ENCODE results near the gene NOX3. TPM values are rescaled to one million over a fixed set of nuclear protein-coding genes. Genes with fewer than 3 reads are reported as not detected.

The NOX3 gene
- total RNA-seq, 1 donor from 2014 or later = not detected

- Mint-ChIP-seq H3K9me3 (no peaks in the 10 kb centered on the region), H3K36me3 (ENCODE audit: low read depth) (no peaks in the 10 kb centered on the region), H3K27me3 (ENCODE audit: low read depth) (no peaks in the 10 kb centered on the region), H3K4me1 (ENCODE audit: low read depth) (peaks cover 5% of the 10 kb centered on the region), H3K4me3 (ENCODE audit: low read depth) (no peak overlapping the region), H3K27ac (no peak overlapping the region)
- intact Hi-C loops (cut with micrococcal nuclease) = no loop called here
- DNase-seq (ENCODE audit: low spot score) = no peak
Measured at GRCh38 chr6:155439376-155439775, 16.3 kb downstream of the NOX3 start.

DNA sequence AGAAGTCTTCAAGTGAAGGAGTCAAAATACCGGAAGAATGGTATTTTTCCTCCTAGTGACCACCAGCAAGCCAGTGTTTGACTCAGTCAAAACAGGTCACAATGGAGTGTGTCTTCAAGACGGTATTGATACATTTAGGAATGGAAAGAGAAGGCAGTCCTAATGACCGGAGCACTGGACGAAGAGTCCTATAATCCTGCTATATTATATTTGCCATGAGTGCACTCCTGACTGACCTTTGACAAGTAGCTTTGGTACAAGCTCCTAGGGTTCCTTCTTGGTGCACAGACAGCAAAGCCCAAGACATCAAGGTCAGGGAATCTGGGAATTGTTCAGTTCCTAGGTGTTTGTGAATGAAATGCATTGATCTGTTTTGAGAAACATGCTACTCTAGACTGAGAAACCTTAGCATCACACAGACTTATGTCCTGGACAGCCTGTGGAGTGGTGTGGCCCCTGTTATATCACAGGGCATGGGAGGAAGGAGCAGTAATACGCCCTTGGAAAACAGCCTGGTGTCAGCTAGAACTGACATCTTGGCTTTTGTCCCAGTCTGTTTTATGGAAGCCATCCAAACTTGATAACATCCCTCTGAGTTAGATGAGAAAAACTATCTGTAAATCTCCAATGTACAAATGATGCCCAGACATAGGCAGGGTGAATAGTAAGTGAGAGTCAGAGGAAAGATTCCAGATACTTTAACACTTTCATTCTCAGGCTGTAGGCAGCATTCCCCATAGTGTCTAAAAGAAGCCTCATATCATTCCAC lies 18.5 kb downstream of the NOX3 start:
- Mint-ChIP-seq H3K27ac (no peak overlapping the region), H3K9me3 (no peaks in the 10 kb centered on the region), H3K4me3 (ENCODE audit: low read depth) (no peak overlapping the region), H3K4me1 (ENCODE audit: low read depth) (peaks cover 5% of the 10 kb centered on the region), H3K27me3 (ENCODE audit: low read depth) (no peaks in the 10 kb centered on the region), H3K36me3 (ENCODE audit: low read depth) (no peaks in the 10 kb centered on the region)
- no peak for DNase-seq (ENCODE audit: low spot score)
- intact Hi-C loops (cut with micrococcal nuclease) = no loop called here

DNA sequence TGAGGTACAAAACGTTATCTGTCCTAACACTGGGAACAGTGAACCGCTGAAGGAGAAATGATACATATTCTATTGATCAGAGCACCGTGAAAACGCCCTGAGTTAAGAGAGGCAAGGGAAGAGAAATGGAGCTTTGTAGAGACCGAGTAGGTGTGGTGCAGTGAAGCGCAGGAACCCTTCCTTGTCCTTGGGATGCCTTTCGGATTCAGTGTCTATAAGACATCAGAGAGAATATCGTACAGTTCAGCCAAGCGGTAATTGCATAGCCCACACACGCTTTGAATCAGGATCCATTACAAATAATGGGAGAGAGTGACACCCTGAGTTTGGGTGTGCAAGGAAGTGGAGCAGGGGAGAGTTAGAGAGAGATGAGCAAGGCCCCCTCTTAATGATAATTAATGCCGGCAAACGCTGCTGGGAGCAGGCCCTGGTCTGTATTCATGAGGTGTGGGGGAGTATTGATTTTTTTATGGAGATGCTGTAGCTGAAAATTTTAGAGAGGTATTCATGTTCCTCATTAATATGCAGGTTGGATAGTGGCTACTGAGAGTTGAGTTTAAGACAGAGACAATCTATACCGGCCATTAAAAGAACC lies 20.7 kb downstream of the NOX3 start:
- Mint-ChIP-seq H3K27ac (no peak overlapping the region), H3K27me3 (ENCODE audit: low read depth) (no peaks in the 10 kb centered on the region), H3K4me3 (ENCODE audit: low read depth) (no peak overlapping the region), H3K9me3 (no peaks in the 10 kb centered on the region), H3K36me3 (ENCODE audit: low read depth) (no peaks in the 10 kb centered on the region), H3K4me1 (ENCODE audit: low read depth) (peaks cover 5% of the 10 kb centered on the region)
- no peak for DNase-seq (ENCODE audit: low spot score)
- intact Hi-C loops (cut with micrococcal nuclease) = no loop called here

DNA sequence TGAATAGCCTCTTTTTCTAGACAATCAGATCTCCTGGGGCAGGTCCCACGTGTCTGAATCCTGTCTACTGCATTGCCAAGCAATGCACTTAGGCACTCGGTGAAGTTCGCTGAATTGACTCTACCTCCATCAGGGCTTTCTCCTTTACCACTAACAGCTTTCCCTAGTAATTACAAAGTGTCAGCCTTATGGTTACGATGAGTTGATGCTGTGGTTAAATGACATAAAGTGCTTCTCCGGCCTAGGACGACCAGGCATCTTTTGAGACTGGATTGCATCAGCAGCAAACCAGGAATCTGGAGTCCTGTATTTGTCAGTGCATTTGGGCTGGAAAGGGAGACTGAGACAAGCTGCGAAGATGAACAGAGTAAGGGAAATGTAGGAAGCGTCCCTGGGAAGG lies 21.5 kb downstream of the NOX3 start:
- Mint-ChIP-seq H3K9me3 (no peaks in the 10 kb centered on the region), H3K36me3 (ENCODE audit: low read depth) (no peaks in the 10 kb centered on the region), H3K27ac (no peak overlapping the region), H3K27me3 (ENCODE audit: low read depth) (no peaks in the 10 kb centered on the region), H3K4me3 (ENCODE audit: low read depth) (no peak overlapping the region), H3K4me1 (ENCODE audit: low read depth) (peaks cover 5% of the 10 kb centered on the region)
- DNase-seq (ENCODE audit: low spot score) = no peak
- intact Hi-C loops (cut with micrococcal nuclease) = no loop called here

GRCh38 chr6:155432293-155432692 lies 23.3 kb downstream of the NOX3 start:
- H3K9me3 Mint-ChIP-seq = no peaks in the 10 kb centered on the region
- H3K36me3 Mint-ChIP-seq (ENCODE audit: low read depth) = no peaks in the 10 kb centered on the region
- H3K27ac Mint-ChIP-seq = no peak overlapping the region
- no peak for DNase-seq (ENCODE audit: low spot score)
- H3K4me1 Mint-ChIP-seq (ENCODE audit: low read depth) = peaks cover 5% of the 10 kb centered on the region
- no peak overlapping the region for H3K4me3 Mint-ChIP-seq (ENCODE audit: low read depth)
- H3K27me3 Mint-ChIP-seq (ENCODE audit: low read depth) = no peaks in the 10 kb centered on the region
- intact Hi-C loops (cut with micrococcal nuclease) = no loop called here

DNA sequence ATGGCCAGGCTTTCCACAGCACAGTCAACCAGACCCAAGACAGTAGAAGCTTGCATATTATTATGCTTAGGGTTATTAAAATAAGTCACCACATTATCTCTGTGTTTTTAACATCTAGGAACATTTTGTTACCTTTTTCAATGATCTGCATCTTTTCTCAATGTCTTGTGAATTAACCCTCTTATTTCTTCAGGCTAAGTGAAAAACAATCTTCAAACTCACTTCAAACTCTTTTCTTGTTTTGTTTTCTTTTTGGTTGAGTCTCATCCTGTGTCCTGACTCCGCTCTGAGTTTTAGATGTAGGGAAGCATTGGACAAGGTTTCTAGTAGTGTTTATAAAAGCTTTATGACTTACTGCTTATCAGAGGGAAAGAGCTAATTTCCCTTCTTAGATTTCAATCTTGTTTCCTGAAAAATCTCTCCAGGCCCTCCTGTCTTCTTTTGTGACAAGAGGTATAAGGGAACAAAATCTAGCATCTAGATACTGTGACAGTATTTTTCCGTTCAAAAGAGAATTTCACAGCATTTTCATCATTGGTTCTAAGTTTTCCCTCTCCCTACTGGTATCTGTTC lies 26.2 kb downstream of the NOX3 start:
- no peaks in the 10 kb centered on the region for H3K27me3 Mint-ChIP-seq (ENCODE audit: low read depth)
- peaks cover 5% of the 10 kb centered on the region for H3K4me1 Mint-ChIP-seq (ENCODE audit: low read depth)
- no peaks in the 10 kb centered on the region for H3K36me3 Mint-ChIP-seq (ENCODE audit: low read depth)
- H3K9me3 Mint-ChIP-seq = no peaks in the 10 kb centered on the region
- no peak overlapping the region for H3K4me3 Mint-ChIP-seq (ENCODE audit: low read depth)
- DNase-seq (ENCODE audit: low spot score) = no peak
- no peak overlapping the region for H3K27ac Mint-ChIP-seq
- intact Hi-C loops (cut with micrococcal nuclease) = no loop called here

- no peak for DNase-seq (ENCODE audit: low spot score)
- no peaks in the 10 kb centered on the region for H3K9me3 Mint-ChIP-seq
- H3K36me3 Mint-ChIP-seq (ENCODE audit: low read depth) = no peaks in the 10 kb centered on the region
- H3K4me3 Mint-ChIP-seq (ENCODE audit: low read depth) = no peak overlapping the region
- no peaks in the 10 kb centered on the region for H3K27me3 Mint-ChIP-seq (ENCODE audit: low read depth)
- H3K27ac Mint-ChIP-seq = no peak overlapping the region
- intact Hi-C loops (cut with micrococcal nuclease) = no loop called here
- peaks cover 2% of the 10 kb centered on the region for H3K4me1 Mint-ChIP-seq (ENCODE audit: low read depth)
Measured at GRCh38 chr6:155426408-155426945, 29.2 kb downstream of the NOX3 start.

- no peak overlapping the region for H3K4me3 Mint-ChIP-seq (ENCODE audit: low read depth)
- no peaks in the 10 kb centered on the region for H3K27me3 Mint-ChIP-seq (ENCODE audit: low read depth)
- no peaks in the 10 kb centered on the region for H3K9me3 Mint-ChIP-seq
- no peak overlapping the region for H3K27ac Mint-ChIP-seq
- H3K36me3 Mint-ChIP-seq (ENCODE audit: low read depth) = no peaks in the 10 kb centered on the region
- intact Hi-C loops (cut with micrococcal nuclease) = no loop called here
- peaks cover 22% of the 10 kb centered on the region for H3K4me1 Mint-ChIP-seq (ENCODE audit: low read depth)
- no peak for DNase-seq (ENCODE audit: low spot score)
Measured at GRCh38 chr6:155424181-155424580, 31.5 kb downstream of the NOX3 start.

GRCh38 chr6:155422635-155423034 lies 33.0 kb downstream of the NOX3 start:
- intact Hi-C loops (cut with micrococcal nuclease) = no loop called here
- Mint-ChIP-seq H3K9me3 (no peaks in the 10 kb centered on the region), H3K4me3 (ENCODE audit: low read depth) (no peak overlapping the region), H3K27me3 (ENCODE audit: low read depth) (no peaks in the 10 kb centered on the region), H3K4me1 (ENCODE audit: low read depth) (peaks cover 36% of the 10 kb centered on the region), H3K36me3 (ENCODE audit: low read depth) (no peaks in the 10 kb centered on the region), H3K27ac (no peak overlapping the region)
- no peak for DNase-seq (ENCODE audit: low spot score)

GRCh38 chr6:155420492-155420891 lies 35.1 kb downstream of the NOX3 start:
- H3K9me3 Mint-ChIP-seq = no peaks in the 10 kb centered on the region
- no peak for DNase-seq (ENCODE audit: low spot score)
- intact Hi-C loops (cut with micrococcal nuclease) = no loop called here
- H3K4me3 Mint-ChIP-seq (ENCODE audit: low read depth) = no peak overlapping the region
- no peaks in the 10 kb centered on the region for H3K27me3 Mint-ChIP-seq (ENCODE audit: low read depth)
- no peaks in the 10 kb centered on the region for H3K36me3 Mint-ChIP-seq (ENCODE audit: low read depth)
- H3K27ac Mint-ChIP-seq = peak overlapping the region; percentile 85
- H3K4me1 Mint-ChIP-seq (ENCODE audit: low read depth) = peaks cover 45% of the 10 kb centered on the region

DNA sequence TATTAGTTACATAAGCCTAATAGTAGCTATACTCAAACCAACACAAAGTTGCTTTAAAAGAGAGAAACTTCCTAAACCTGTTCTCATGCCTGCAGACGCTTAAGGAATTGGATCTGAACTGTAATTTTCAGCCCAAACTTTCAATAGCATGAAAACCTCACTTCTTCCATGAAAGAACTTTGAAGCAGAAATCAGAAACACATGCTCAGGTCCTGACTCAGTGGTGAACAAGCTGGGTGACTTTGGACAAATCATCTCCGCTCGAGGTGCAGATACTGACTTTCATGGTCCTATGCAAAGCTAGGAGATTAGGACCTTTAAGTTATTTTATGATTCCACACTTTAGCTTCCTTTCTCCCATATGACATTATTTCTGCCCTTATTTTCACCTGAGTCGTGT lies 36.5 kb downstream of the NOX3 start:
- H3K4me1 Mint-ChIP-seq (ENCODE audit: low read depth) = peaks cover 45% of the 10 kb centered on the region
- DNase-seq (ENCODE audit: low spot score) = no peak
- no peaks in the 10 kb centered on the region for H3K27me3 Mint-ChIP-seq (ENCODE audit: low read depth)

GRCh38 chr6:155418017-155418761 lies 37.5 kb downstream of the NOX3 start:
- intact Hi-C loops (cut with micrococcal nuclease) = loop anchor here (1.0 to 10.0 kb wide), 14 partner anchors 27 to 1367 kb away; partner anchors contain the start of genes SCAF8 and TFB1M
- DNase-seq (ENCODE audit: low spot score) = peak; percentile 40
- Mint-ChIP-seq H3K36me3 (ENCODE audit: low read depth) (no peaks in the 10 kb centered on the region), H3K4me1 (ENCODE audit: low read depth) (peaks cover 45% of the 10 kb centered on the region), H3K27me3 (ENCODE audit: low read depth) (no peaks in the 10 kb centered on the region), H3K27ac (peak overlapping the region; percentile 96), H3K4me3 (ENCODE audit: low read depth) (peak overlapping the region; percentile 61), H3K9me3 (no peaks in the 10 kb centered on the region)

More for the DNA sequence above, 36.5 kb downstream of the NOX3 start:
- Mint-ChIP-seq H3K9me3 (no peaks in the 10 kb centered on the region), H3K36me3 (ENCODE audit: low read depth) (no peaks in the 10 kb centered on the region), H3K4me3 (ENCODE audit: low read depth) (peak overlapping the region; percentile 6), H3K27ac (peak overlapping the region; percentile 96)
- intact Hi-C loops (cut with micrococcal nuclease) = loop anchor here (2.0 to 10.0 kb wide), 9 partner anchors 72 to 1366 kb away; partner anchors contain the start of gene SCAF8
